Ectodermal cell (in vitro differentiated cells): ENCODE data around the gene GIPC1.
"Not testable (repeated sequence)": the region's sequence is repeated elsewhere in the genome, so short reads cannot be mapped to it uniquely, and the experiment has no call there.

Experiments
- H3K27ac ChIP-seq: 2 replicates; pipeline ENCODE4 v1.7.0; 2013; ENCODE audit warnings: mild to moderate bottlenecking, low read depth, low read length; ENCODE audit not compliant: insufficient read depth, poor library complexity, severe bottlenecking
- H3K27me3 ChIP-seq: 2 replicates; pipeline ENCODE4 v1.7.0; 2013; ENCODE audit warnings: mild to moderate bottlenecking, low read length; ENCODE audit not compliant: insufficient read depth, control insufficient read depth, poor library complexity, severe bottlenecking
- H3K36me3 ChIP-seq: one replicate; pipeline ENCODE4 v1.7.0; 2013; ENCODE audit warnings: low read length; ENCODE audit not compliant: control insufficient read depth, insufficient read depth
- H3K4me1 ChIP-seq: one replicate; pipeline ENCODE4 v1.7.0; 2013; ENCODE audit warnings: low read length; ENCODE audit not compliant: control insufficient read depth, insufficient read depth
- H3K4me3 ChIP-seq: 2 replicates; pipeline ENCODE4 v1.7.0; 2013; ENCODE audit warnings: low read depth, low read length, control low read depth; ENCODE audit not compliant: insufficient read depth
- H3K9me3 ChIP-seq: 2 replicates; pipeline ENCODE4 v1.7.0; 2013; ENCODE audit warnings: mild to moderate bottlenecking, low read length, moderate library complexity; ENCODE audit not compliant: control insufficient read depth
- WGBS, 2 experiments: methylation state at CpG; one replicate each; pipeline ENCODE4 v1.1.7; 2013; ENCODE audit warnings: missing lambda C conversion rate in 2 of 2; 5-methylcytosine and 5-hydroxymethylcytosine counted together

The GIPC1 gene

DNA sequence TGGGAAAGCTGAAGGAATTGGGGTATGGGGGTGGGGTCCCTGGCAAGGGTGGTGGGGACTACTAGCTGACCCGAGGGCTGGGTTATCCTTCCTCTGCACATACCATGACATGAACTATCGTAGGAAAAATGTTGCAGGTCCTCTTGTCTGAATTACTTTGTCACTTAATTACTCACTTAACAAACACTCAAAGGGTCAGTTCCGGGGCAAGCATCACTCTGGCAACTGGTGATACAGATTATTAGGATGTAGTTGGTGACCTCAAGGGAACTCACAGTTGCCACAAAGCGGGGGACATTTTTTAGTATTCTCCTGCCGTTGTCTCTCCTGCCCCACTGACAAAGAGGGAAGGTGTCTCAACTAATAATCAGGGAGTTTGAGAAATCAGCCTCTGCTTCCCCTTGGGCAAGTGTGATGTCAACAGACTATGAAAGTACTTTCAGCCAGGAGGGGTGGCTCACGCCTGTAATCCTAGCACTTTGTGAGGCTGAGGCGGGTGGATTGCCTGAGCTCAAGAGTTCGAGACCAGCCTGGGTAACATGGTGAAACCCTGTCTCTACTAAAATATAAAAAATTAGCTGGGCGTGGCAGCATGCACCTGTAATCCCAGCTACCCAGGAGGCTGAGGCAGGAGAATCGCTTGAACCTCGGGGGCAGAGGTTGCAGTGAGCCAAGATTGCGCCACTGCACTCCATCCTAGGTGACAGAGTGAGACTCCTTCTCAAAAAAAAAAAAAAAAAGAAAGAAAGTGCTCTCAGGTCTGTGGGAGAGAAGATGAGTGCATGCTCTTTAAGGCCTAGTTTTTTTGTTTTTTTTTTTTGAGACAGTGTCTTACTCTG, 12.0 kb upstream of the GIPC1 start:
- Histone ChIP-seq H3K27ac (no peak overlapping the region), H3K4me1 (no peaks in the 10 kb centered on the region), H3K36me3 (no peaks in the 10 kb centered on the region), H3K27me3 (no peaks in the 10 kb centered on the region), H3K4me3 (no peak overlapping the region), H3K9me3 (no peaks in the 10 kb centered on the region)
- 89 to 94% methylated on average over 12 of the region's 12 CpGs for WGBS, 2 experiments

DNA sequence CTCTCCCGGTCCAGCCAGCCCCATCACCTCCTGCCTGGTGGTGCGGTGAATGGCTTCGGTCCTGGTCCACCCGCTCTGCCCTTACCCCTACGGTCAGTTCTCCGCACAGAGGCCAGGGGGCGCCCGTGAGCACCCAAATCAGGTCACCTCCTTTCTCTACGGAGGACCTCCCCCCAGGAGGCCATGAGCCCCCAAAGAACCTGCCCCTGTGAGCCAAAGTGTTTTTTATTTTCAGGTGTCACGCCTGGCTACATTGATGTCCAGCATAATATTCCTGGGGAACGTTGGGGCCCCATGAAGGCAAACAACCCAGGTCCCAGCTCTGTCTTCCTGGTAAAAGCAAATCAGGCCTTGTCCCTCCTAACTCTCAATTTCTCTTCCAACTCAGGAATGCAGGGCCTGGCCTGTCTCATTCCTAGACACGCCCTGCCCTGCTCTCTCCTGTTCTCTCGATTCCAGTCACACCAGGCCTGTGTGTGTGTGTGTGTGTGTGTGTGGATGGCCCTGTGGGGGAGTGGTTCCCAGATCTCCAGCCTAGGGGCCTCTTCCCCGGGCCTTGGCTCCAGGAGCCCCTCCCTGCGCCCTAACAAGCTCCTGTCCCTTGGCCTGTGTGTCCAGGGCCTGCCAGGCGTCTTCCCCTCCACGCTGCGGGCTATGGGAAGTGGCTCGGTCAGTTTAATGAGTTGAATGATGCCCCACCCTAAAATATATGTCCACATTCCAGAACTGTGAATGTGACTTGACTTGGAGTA, 9.7 kb upstream of the GIPC1 start:
- no peaks in the 10 kb centered on the region for H3K36me3 ChIP-seq
- H3K4me1 ChIP-seq = no peaks in the 10 kb centered on the region
- H3K9me3 ChIP-seq = no peaks in the 10 kb centered on the region
- WGBS, 2 experiments = 46% methylated on average over 17 to 19 of the region's 19 CpGs
- H3K27me3 ChIP-seq = no peaks in the 10 kb centered on the region
- no peak overlapping the region for H3K27ac ChIP-seq
- H3K4me3 ChIP-seq = no peak overlapping the region

DNA sequence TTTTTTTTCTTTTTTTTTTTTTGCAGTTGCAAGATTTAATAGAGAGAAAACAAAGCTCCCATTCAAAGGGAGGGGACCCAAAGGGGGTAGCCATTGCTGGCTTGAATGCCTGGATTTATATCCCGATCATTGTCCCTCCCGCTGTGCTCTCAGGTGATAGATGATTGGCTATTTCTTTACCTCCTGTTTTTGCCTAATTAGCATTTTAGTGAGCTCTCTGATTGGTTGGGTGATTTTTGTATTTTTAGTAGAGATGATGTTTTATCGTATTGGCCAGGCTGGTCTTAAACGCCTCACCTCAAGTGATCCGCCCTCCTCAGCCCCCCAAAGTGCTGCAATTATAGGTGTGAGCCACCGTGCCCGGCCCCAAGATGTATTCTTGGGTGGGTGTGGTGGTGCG, 8.6 kb upstream of the GIPC1 start:
- H3K4me1 ChIP-seq, H3K9me3 ChIP-seq, H3K27me3 ChIP-seq, H3K4me3 ChIP-seq, H3K36me3 ChIP-seq, H3K27ac ChIP-seq: not testable (repeated sequence)
- 91 to 93% methylated on average over 8 of the region's 8 CpGs for WGBS, 2 experiments

DNA sequence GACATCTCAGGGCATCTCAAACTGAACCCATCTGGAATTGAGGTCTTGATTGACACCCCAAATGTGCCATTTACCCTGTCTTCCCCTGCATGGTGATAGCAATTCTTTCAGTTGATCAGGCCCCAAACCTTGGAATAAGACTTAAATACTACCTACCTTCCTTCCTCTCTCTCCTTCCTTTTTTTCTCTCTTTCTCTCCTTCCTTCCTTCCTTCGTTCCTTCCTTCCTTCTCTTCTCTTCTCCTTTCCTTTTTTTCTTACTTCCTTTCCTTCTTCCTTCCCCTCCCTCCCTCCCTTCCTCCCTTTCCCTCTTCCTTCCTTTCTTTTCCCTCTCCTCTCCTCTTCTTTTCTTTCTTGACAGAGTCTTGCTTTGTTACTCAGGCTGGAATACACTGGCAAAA, 7.4 kb upstream of the GIPC1 start:
- H3K36me3 ChIP-seq = no peaks in the 10 kb centered on the region
- no peak overlapping the region for H3K4me3 ChIP-seq
- no peak overlapping the region for H3K27ac ChIP-seq
- no peaks in the 10 kb centered on the region for H3K4me1 ChIP-seq
- WGBS, 2 experiments = 81 to 85% methylated on average over 1 of the region's 1 CpG
- H3K27me3 ChIP-seq = no peaks in the 10 kb centered on the region
- no peaks in the 10 kb centered on the region for H3K9me3 ChIP-seq

DNA sequence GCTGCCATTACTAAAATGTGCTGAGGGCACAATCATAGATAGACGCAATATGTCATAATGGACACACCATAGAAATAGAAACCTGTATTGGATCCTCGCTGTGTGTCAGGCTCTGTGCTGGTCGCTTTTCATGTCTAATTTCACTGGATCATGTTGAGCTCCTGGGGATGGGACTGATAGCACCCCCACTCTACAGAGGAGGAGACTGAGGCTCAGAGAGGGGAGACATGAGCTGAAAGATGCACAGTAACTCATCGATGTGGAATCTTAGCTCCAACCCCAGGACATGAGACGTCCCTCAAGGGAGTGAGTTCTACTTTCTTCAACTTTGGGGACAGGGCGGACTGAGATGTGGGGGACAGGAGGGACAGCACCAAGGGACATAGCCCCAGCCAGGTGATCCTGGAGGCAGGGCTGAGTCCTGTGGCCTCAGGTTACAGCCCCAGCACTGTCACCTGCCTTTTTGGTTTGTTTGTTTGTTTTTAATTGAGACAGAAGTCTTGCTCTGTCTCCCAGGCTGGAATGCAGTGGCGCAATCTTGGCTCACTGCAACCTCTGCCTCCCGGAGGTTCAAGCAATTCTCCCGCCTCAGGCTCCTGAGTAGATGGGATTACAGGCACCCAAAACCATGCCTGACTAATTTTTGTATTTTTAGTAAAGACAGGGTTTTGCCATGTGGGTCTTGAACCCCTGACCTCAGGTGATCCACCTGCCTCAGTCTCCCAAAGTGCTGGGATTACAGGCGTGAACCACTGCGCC, 6.6 kb upstream of the GIPC1 start:
- 79 to 85% methylated on average over 11 of the region's 11 CpGs for WGBS, 2 experiments

DNA sequence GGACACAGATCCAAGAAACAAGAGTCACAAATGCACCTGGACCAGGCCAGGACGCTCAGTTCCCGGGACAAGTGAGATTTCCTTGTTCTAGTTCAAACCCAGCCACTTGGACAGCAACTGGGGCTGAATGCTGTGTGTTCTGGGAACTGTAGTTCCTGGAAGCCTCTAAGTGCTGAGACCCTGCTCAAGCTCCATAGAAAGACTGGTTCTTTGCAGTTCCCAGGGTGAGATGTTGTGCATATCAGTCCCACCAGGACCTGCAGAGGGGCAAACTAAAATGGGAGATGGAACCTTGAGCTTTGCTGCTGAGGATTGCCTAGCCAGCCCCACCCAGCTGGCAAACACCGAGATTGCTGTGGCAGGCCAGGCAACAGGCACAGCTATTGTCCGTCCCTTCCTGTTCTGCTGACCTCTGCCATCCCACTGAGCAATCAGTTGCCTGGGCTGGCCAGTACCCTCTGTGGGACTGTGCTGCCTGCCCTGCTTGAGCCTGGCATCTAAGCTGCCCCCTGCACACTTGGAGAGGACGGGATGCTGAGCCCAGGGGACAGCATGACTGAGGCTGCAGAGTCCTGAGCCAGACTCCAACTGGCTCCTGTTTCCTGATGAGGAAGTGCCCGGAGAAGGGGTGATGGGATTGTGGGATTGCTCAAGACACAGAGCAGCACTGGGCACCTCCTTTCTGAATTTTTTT, 1.4 kb upstream of the GIPC1 start:
- Histone ChIP-seq H3K36me3 (no peaks in the 10 kb centered on the region), H3K27me3 (no peaks in the 10 kb centered on the region), H3K27ac (no peak overlapping the region), H3K4me1 (peaks cover 10% of the 10 kb centered on the region), H3K9me3 (no peaks in the 10 kb centered on the region), H3K4me3 (no peak overlapping the region)
- WGBS, 2 experiments = 82 to 86% methylated on average over 6 of the region's 6 CpGs

More for the DNA sequence above, 6.6 kb upstream of the GIPC1 start:
- no peaks in the 10 kb centered on the region for H3K9me3 ChIP-seq
- H3K4me1 ChIP-seq = no peaks in the 10 kb centered on the region
- H3K36me3 ChIP-seq = no peaks in the 10 kb centered on the region
- no peaks in the 10 kb centered on the region for H3K27me3 ChIP-seq
- H3K4me3 ChIP-seq = no peak overlapping the region
- no peak overlapping the region for H3K27ac ChIP-seq

DNA sequence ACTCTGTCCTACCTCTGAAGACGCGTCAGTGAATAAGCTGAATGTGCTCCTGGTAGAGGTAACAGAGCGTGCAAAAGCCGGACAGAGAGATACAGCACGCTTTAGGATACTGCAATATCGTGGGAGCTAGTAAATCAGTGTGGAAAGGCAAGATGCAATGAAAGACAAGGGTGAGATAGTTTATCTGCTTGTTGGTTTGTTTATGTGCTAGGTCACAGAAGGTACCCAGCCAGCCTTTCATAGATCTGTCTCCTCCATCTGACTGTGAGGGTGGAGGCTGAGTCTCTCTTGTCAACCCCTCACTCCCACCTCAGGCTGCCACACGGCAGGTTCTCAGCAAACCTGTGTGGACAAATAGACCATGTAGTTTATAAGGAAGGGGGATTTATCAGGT, 904 bp upstream of the GIPC1 start:
- Histone ChIP-seq H3K9me3 (no peaks in the 10 kb centered on the region), H3K4me3 (peak overlapping the region; percentile 23), H3K27ac (no peak overlapping the region), H3K36me3 (no peaks in the 10 kb centered on the region), H3K27me3 (no peaks in the 10 kb centered on the region), H3K4me1 (peaks cover 10% of the 10 kb centered on the region)
- 87 to 90% methylated on average over 6 to 7 of the region's 7 CpGs for WGBS, 2 experiments

DNA sequence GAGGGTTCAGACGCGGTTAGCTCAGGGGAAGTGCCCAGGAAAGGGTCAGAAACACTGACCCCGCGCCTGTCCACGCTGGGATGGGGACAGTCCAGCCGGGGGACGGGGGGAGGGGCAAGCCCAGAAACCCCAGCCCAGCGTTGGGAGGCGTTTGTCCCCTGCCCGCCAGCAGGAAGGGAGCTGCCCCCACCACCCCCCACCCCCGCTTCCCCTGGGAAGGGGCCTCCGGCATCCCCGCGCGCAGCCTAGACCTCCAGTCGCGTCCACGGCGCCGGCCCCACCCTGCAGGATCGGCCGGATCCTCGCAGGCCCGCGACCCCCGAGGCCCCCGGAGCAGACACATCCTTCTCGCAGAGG, 277 bp downstream of the GIPC1 start:
- Histone ChIP-seq H3K27ac (peak overlapping the region; percentile 50), H3K4me3 (peak overlapping the region; percentile 75), H3K36me3 (no peaks in the 10 kb centered on the region), H3K9me3 (no peaks in the 10 kb centered on the region), H3K4me1 (peaks cover 10% of the 10 kb centered on the region), H3K27me3 (no peaks in the 10 kb centered on the region)
- 0% methylated on average over 28 of the region's 28 CpGs for WGBS, 2 experiments

DNA sequence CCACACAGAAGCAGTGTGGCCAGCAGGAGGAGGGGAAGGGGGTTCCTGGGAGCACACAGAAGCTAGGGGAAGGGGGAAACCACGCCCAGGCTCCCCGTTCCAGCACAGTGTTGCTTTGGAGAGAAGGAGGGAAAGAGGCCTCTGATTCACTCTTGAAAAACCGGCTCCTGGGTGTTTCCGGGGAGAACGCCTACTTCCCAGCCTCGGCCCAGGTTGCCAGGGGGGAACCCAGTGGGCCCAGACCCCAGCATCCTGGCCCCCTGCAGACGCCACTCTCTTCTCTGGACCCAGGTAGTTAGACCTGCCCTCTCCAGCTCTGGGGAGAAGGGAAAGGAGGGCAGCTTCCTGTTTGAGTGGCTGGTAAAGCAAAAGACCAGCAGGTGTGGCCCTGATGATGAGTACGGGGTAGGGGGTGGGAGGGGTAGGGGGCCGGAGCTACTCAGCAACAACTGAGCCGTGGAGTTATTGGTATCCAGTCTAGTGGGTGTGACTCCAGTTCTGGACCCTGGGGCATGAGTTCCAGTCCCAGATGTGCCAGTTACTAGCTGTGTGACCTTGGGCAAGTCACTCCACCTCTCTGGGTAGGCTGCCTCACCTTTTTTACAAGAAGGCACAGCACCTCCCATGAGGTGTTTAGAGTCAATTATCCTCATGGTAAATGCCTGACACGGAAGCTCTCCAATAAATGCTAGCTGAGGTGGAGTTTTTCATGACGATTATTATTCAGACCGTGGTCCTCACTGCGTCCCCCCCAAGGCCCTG, 836 bp downstream of the GIPC1 start:
- Histone ChIP-seq H3K27me3 (no peaks in the 10 kb centered on the region), H3K36me3 (no peaks in the 10 kb centered on the region), H3K9me3 (no peaks in the 10 kb centered on the region), H3K4me3 (peak overlapping the region; percentile 75), H3K4me1 (peaks cover 10% of the 10 kb centered on the region), H3K27ac (no peak overlapping the region)
- 44 to 47% methylated on average over 14 of the region's 14 CpGs for WGBS, 2 experiments
